ENCODE data around the gene TREM1.

GRCh38 chr6:41247882-41248705 lies 38.4 kb downstream of the TREM1 start:
- TF ChIP-seq CTCF (IDR thresholded peaks at IDR 0.05 in 4 of 5, conservative IDR thresholded peaks at IDR 0.05 in 1 of 5) (no peak), POLR2A (IDR thresholded peaks at IDR 0.05) (no peak)
